CD4-positive, alpha-beta T cell treated with Interleukin-17A for 4 hours (primary cell): ENCODE data around the gene MMP11.
A peak's percentile ranks its signal among the peaks of the same experiment; 100 is the strongest.

Source experiments
- DNase-seq: peaks from one replicate; pipeline ENCODE4 v3.0.0-alpha.2; 2020; ENCODE audit warnings: mixed read lengths

Gene MMP11

DNA sequence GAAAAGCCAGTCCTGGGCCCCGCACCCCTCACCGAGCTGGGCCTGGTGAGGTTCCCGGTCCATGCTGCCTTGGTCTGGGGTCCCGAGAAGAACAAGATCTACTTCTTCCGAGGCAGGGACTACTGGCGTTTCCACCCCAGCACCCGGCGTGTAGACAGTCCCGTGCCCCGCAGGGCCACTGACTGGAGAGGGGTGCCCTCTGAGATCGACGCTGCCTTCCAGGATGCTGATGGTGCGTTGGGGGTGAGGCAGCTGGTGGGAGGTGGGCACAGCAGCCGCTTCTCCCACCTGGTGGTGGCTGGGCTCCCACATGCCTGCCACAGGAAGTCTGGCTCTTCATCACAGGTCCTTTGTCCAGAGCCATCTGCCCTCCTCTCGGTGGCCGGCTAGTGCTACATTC is 9.6 kb downstream of the MMP11 start:
- DNase-seq: no peak

DNA sequence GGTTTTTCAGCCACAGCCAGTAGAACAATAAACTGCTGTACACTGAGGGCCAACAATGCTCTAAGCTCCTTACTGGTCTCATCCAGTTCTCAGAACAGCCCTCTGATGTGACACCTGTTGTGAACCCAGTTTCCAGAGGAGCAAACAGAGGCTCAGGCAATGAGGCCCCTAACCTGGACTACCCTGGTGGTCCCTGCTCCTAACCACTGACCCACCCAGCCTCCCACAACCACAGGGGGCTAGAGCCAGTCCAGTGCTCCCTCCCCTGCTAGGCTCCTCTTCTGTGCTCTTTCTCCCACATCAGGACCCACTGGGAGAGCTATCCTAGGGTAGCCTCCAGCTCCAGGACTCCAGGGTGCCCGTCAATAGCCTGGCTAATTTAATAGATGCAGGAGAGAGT is 10.1 kb downstream of the MMP11 start:
- DNase-seq: no peak

DNA sequence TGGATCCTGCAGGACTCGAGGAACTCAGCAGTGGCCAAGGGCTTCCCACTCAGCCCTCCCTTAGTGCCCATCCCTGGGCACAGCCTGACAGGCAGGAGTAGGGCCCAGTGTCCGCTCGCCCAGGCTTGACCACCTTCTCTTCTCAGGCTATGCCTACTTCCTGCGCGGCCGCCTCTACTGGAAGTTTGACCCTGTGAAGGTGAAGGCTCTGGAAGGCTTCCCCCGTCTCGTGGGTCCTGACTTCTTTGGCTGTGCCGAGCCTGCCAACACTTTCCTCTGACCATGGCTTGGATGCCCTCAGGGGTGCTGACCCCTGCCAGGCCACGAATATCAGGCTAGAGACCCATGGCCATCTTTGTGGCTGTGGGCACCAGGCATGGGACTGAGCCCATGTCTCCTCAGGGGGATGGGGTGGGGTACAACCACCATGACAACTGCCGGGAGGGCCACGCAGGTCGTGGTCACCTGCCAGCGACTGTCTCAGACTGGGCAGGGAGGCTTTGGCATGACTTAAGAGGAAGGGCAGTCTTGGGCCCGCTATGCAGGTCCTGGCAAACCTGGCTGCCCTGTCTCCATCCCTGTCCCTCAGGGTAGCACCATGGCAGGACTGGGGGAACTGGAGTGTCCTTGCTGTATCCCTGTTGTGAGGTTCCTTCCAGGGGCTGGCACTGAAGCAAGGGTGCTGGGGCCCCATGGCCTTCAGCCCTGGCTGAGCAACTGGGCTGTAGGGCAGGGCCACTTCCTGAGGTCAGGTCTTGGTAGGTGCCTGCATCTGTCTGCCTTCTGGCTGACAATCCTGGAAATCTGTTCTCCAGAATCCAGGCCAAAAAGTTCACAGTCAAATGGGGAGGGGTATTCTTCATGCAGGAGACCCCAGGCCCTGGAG is 10.9 kb downstream of the MMP11 start:
- DNase-seq: no peak

DNA sequence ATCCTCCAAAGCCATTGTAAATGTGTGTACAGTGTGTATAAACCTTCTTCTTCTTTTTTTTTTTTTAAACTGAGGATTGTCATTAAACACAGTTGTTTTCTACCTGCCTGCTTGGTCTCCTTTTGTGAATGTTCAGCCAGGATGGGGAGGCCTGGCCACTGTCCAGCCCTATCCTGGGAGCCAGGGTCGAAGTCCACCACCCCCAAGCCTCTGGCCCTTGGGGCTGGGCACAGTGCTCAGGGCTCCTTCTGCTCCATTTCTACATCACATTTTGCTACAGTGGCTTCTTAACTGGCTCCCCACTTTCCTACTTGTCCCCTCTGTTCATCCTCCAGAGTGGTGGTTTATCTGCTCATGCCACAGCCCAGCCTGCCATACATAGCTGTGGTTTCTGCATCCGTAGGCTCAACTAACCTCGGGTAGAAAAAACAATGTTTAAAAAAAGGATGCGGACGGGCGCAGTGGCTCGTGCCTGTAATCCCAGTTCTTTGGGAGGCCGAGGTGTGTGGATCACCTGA is 11.6 kb downstream of the MMP11 start:
- DNase-seq: no peak

DNA sequence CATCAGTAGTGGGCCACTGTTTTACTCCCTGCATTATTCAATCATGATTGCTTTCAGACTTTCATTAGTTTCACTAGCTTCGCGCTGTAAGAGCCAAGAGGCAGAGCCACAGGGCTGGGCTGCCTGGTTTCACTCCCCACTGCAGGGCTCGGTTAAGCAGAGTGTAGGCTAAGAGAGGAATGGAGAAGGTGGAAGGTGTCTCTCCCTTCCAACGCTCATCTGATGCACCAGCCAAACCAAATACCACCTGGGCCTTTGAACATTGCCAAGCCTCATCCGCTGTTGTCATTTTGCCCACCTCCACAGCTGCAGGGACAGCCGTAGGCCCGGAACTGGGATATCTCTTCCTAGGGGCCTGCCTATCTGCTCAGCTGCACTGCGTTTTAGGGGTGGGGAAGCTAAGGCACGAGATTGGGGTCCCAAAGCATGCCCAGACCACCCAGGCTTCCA is 13.6 kb downstream of the MMP11 start:
- DNase-seq: peak; percentile 40

DNA sequence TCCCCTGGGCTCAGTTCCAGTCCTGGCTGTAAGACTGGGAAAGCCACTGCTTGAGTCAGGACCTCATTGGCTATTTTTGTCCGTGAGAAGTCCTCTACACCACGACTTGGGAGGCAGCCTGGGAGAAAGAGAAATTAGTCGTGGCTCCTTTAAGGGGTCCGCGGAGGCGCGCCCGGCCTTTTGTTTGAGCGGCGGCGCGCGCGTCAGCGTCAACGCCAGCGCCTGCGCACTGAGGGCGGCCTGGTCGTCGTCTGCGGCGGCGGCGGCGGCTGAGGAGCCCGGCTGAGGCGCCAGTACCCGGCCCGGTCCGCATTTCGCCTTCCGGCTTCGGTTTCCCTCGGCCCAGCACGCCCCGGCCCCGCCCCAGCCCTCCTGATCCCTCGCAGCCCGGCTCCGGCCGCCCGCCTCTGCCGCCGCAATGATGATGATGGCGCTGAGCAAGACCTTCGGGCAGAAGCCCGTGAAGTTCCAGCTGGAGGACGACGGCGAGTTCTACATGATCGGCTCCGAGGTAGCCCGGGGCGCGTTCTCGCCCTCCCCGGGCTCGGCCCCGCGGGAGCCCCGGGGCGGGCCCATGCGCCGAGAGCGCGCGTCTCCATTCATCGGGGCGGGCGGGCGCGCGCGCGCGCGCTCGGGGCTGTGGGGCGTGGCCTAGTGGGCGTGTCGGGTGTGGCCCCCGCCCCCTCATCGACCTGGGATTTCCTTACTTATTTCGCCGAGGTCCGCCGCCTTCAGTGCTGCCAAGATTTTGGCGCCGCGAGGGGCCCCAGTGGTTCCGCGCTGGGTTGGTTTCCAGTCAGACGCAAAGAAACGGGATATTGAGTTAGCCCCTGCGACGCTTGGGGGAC is 14.3 kb downstream of the MMP11 start, which contains the start of gene SMARCB1:
SMARCB1 (plus strand) TSS at position 215 of the 848 bp plus-strand sequence; CDS start at position 419, 204 bp downstream.
- DNase-seq: peak; percentile 92

DNA sequence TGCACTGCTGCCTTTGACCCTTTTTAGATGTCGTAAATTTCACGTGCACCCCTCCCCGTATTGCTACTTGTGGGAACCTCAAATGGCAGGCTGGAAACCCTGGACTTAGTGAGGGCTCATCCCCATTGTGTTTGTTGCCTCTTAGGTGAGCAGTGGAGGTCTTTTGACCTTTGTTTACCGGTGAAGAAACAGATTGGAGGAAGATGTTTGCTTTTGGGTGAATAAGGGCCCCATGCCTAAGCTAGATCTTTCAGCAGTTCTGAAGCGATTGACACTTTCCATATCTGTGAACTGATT is 14.9 kb downstream of the MMP11 start:
- no peak for DNase-seq

DNA sequence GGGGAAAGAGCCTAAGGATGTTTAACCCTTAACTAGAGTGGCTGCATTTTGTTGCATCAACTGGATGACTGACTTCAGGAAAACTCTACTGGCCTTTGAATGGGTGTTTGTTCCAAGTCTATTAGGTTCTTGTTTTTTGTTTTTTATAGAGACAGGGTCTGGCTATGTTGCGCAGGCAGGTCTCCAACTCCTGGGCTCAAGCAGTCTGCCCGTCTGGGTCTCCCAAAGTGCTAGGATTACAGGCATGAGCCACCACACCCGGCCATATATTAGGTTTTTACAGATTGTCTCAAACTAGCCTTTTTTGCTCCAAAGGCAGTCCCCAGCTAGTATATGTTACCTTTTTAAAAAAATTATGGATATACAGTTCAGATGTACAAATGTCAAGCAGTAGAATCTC is 15.3 kb downstream of the MMP11 start:
- DNase-seq: no peak

DNA sequence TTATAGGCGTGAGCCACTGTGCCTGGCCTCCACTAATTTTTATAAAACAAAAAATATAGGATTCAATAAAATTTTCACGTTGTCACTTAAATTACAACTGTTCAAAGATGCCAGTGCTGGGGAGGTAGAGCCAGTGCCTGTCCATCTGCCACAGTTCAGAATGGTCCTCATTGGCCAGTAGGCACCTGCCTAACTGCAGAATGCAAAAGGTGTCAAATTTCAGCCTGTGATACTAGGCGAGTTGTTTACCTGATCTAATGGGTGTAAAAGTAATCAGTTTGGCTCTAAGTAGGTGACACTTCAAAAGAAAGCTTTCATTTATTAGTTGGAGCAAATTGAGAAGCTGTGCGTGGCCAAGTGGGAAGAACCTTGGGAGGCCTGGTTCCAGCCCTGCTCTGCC is 16.5 kb downstream of the MMP11 start:
- DNase-seq: no peak

DNA sequence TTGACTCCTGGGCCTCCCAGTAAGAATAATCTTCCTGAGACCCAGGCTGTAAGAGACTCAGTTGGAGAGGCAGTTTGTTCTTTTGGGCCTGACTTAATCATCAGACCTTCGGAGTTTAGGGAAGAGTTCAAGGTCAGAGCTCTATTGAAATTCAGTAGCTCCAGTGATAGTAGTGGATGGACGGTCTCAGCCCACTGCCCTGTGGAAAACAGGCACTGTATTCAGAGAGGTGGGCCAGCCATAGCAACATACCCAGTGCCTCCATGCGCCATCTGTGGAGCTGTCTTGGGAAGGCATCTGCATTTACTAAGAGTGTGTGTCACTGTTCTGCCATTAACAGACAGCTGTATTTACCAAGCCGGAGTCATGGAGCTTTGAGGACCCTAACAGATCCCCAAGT is 17.0 kb downstream of the MMP11 start:
- DNase-seq: no peak

DNA sequence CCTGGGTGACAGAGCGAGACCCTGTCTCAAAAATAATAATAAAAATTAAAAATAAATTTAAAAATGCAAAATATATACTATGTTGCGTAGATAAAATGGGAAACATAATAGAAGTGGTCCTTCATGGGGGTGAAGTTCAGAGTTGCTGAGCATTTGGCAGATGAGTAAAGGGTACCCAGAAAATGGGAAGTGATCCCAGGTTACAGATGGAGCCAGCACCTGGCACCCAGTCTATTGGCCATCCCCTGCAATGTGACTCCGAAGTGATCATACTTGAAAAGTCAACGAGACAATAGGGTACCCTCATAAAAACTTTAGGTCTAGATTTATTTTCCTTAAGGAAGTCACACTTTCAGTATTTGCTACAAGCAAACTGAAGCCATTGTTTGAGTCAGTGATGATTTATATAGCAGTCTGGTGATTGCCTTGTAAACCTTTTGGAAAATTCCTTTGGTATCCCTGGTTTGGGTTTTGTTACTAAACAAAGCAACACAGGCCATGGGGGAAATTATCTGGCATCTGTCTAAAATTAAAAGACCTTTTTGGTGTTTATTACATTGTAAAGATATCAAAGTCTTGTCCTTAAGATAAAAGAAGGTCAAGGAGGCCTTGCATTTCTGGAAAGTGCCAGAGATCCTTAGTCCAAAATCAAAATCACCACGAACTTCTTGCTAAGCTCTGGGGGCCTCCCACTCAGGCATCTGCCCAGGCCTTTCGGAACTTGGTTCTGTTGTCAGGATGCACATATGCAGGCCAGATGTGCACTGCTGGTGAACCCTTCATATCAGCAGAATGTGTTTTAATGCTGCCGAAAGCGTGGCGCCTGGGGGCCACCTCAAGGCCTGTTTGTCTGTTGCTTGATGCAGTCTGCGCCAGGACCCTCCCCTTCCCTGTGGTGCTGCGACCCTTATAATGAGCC is 18.4 kb downstream of the MMP11 start:
- DNase-seq: no peak

DNA sequence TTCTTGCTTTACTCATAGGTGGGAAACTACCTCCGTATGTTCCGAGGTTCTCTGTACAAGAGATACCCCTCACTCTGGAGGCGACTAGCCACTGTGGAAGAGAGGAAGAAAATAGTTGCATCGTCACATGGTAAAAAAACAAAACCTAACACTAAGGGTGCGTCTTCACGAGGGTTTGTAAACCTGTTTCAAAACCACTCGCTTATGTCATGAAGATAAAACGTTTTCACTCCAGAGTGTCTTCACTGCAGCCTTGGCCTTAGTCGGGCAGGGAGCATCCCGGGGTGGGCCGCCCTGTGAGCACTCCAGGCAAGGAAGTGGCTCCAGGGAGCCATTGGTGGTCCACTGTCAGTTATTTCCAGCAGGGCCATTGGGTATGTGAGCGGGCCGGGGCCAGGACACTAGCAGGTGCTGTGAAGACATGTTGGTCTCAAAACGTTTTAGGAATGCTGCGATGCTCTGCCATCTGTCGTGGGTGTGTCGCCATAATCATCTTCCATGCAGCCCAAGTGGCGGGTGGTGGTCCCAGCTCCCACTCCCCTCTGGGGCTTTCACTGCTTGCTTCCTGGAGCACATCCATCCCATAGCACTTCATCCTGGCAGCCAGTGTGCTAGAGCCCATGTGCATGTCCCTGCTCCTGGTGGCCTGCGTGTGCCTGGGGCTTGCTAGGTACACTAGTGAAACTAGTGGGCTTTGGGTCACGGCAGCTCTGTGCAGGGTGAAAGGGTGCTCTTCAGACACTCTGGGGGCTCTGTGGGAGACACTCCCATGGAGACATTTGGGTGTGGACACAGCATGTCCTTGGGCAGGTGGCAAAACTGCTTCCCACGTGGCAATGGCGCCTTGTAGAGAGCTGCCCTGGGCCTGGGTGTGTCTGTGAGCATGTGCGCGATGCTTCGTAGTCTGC is 19.3 kb downstream of the MMP11 start:
- no peak for DNase-seq

DNA sequence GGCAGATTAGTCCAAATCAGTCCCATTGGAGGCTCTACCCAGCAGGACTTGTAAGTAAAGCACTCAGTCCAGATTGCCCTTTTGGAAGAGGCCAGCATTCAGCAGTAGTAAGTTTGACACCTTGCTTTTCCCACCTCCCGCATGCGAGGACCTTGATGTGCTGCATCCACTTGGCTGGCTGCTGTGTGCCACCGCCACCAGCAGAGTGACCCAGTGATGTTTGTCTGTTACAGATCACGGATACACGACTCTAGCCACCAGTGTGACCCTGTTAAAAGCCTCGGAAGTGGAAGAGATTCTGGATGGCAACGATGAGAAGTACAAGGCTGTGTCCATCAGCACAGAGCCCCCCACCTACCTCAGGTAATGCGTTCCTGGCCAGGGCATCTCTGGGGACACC is 20.7 kb downstream of the MMP11 start:
- no peak for DNase-seq

DNA sequence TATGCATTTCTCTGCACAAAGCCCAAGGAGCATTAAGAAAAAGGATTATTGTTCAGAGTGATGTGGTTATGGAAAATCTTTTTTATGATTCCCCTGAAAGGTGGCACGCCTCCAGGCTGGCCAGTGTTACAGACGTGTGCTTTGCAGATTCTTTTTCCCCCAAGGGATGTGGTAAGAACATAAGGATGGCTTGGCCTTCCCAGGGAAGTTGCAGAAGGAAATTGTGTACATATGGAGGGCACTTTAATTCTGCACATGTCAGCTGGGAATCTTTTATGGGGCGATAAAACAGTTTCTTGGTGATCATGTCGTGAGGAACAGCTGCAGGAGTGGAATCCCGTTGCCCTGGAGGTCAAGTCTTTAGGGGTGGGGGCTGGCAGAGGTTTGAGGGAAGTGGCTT is 23.8 kb downstream of the MMP11 start:
- DNase-seq: no peak

DNA sequence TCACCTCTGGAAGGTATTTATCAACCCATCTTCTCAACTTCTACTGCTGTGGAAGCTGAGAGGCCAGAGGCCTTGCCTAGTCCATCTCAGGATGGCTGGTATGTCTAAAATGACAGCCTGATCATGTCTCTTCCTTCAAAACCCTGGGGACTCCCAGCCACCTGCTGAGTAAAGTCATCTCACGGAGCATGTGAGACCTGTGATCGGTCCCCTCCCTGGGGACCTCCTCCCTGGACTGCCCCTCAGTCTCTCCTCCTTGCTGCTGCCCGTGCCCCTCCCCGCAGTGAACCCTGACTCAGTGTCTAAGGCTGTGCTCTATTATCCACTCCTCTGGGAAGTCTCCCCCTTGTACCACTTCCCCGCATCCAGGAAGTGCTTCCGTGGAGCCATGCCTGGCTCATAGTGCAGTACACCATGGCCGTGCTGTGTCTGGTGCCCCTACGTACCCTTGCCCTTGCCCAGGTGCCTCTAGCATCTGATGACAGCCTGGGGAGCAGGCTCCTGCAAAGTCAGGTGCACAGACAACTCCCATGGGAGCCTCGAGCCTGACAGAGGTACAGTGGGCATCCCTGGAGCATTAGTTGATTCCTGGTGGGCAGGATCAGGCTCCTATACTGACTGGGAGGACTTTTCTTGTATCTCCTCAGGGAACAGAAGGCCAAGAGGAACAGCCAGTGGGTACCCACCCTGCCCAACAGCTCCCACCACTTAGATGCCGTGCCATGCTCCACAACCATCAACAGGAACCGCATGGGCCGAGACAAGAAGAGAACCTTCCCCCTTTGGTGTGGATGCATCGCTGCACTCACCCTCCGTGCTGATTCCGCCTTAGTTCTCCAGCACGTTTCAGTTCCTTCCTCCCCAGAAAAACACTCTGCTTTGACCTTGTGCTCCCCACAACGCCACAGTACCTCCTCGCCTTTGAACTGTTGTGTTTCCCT is 27.9 kb downstream of the MMP11 start:
- DNase-seq: no peak

DNA sequence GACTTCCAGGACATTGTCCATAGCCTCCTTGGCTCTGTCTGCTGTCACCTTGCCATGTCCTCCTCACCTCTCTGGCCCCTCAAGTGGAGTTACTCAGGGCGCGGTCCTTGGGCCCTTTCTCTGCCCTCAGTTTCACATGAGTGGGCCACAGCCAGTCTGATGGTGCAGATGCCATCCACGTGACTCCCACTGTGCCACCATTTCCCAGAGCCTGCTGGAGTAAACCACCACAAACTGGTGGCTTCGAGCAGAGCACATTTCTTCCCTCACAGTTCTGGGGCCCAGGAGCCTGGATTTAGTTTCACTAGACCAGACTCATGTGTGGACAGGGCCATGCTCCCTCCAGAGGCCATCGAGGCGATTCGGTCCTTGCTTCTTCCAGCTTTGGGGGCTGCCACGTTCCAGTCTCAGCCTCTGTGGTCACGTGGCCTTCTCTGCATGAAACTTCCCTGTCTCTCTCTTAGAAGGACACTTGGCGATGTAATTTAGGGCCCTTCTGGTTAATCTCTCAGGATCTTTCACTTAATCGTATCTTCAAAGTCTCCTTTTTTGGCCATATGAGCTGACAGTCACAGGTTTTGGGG is 28.7 kb downstream of the MMP11 start:
- no peak for DNase-seq

DNA sequence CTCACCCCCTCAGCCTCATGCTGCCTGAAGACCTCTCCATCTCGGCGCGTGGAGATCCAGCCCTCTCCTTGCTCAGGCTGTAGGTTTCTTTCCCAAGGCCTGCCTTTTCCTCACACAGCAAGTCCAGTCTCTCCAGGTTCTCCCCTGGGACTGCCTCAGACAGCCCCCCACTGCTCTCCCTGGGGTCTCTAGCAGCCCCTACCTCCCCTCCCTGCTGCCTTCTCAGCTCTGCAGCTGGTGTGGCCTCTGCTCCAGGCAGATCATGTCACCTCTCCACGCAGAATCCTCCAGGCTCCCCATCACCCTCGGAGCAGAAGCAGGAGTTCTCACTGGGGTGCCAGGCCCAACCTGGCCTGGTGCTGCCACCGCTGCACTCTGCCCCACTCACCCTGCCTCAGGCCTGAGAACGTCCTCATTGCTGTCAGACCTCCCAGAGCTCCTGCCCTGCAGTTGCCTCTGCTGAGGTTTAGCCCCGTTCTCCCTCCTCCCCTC is 29.3 kb downstream of the MMP11 start:
- DNase-seq: no peak

DNA sequence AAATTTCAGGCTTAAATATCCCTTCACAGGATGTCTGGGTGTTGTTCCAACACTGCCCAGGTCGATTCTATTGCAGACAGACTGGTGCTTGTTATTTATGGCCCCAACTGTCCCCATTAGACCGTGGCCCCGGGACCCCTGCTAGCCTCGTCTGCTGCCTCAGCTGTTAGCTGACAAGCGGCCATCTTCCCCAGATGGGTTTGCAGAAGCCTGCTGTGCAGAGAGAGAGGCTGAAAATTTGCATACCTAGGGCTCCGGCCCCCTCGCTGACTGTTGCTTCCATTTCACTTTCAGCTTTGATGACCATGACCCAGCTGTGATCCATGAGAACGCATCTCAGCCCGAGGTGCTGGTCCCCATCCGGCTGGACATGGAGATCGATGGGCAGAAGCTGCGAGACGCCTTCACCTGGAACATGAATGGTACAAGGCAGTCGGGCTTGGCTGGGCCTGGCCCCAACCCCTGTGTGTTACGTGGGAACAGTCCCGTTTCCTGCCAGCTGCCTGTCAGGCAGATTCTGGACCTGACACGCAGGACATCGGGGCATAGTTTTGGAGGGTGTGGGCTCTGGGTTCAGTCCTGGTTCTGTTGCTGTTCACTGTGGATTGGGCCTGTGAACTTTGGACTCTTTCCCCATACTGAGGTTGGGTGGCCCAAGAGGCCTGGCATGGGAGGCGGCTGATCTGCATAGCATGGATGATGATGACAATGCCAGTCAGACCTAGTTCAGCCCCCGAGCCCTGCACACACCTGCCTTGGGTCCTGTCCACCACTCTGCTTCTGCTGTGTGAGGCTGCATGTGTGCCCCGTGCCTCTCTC is 30.6 kb downstream of the MMP11 start:
- no peak for DNase-seq

DNA sequence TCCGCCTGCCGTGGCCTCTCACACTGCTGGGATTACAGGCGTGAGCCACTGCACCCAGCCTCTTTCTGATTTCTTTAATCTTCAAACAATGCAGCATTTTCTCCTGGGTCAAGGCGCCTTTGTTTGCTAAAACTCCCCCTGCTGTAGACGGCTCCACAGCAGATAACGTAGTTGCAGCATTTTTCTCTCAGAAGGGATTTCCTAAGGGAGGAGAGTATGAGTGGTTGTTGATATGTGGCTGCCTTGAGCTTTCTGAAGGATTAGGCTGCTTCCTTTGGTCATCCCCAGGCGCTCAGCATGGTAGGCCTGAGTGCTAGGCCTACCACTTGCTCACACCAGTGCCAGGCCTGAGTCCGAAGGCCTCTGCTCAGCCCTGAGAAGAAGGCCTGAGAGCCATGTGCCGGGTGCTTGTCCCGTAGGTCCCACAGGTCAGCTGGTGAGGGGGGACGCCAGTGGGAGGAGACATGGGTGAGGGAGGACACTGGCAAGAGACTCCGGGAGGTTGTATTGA is 32.2 kb downstream of the MMP11 start:
- no peak for DNase-seq
